ENCODE results near the gene ZNF441.
A peak's percentile ranks its signal among the peaks of the same experiment; 100 is the strongest.
"Not testable (repeated sequence)": the region's sequence is repeated elsewhere in the genome, so short reads cannot be mapped to it uniquely, and the experiment has no call there.

The ZNF441 gene

DNA sequence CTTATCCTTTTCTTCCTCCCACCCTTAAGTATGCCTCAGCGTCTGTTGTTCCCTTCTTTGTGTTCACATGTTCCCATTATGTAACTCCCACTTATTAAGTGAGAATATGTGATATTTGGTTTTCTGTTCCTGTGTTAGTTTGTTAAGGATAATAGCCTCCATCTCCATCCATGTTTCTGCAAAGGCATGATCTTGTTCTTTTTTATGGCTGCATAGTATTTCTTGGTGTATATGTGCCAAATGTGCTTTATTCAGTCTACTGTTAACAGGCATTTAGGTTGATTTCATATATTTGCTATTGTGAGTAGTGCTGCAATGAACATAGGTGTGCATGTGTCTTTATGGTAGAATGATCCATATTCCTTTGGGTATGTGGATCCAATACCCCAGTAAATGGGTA is 3.2 kb upstream of the ZNF441 start:
- no peaks in the 10 kb centered on the region; the same call in 1 of the 2 replicates for H3K79me2 ChIP-seq (ENCODE audit: insufficient read depth, low read depth)
- H3K4me1 ChIP-seq (ENCODE audit: low read depth, poor library complexity, severe bottlenecking): peaks cover 11% of the 10 kb centered on the region
- H3K4me3 ChIP-seq (IDR thresholded peaks at IDR 0.05; ENCODE audit: insufficient read depth, low read depth, low read length): no peak overlapping the region
- H3K36me3 ChIP-seq (ENCODE audit: insufficient read depth): no peaks in the 10 kb centered on the region
- H3K27me3 ChIP-seq (ENCODE audit: insufficient read depth, low read depth): no peaks in the 10 kb centered on the region
- TF ChIP-seq, protein P1, sequence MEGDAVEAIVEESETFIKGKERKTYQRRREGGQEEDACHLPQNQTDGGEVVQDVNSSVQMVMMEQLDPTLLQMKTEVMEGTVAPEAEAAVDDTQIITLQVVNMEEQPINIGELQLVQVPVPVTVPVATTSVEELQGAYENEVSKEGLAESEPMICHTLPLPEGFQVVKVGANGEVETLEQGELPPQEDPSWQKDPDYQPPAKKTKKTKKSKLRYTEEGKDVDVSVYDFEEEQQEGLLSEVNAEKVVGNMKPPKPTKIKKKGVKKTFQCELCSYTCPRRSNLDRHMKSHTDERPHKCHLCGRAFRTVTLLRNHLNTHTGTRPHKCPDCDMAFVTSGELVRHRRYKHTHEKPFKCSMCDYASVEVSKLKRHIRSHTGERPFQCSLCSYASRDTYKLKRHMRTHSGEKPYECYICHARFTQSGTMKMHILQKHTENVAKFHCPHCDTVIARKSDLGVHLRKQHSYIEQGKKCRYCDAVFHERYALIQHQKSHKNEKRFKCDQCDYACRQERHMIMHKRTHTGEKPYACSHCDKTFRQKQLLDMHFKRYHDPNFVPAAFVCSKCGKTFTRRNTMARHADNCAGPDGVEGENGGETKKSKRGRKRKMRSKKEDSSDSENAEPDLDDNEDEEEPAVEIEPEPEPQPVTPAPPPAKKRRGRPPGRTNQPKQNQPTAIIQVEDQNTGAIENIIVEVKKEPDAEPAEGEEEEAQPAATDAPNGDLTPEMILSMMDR (conservative IDR thresholded peaks at IDR 0.05; ENCODE audit: low read depth, low read length): no peak
- H3K27ac ChIP-seq: no peak overlapping the region
- no peak overlapping the region for H3K9ac ChIP-seq
- H4K20me1 ChIP-seq (ENCODE audit: insufficient read depth): no peaks in the 10 kb centered on the region
- H2AFZ ChIP-seq (ENCODE audit: low read depth): no peak overlapping the region
- H3K4me2 ChIP-seq: no peak overlapping the region

DNA sequence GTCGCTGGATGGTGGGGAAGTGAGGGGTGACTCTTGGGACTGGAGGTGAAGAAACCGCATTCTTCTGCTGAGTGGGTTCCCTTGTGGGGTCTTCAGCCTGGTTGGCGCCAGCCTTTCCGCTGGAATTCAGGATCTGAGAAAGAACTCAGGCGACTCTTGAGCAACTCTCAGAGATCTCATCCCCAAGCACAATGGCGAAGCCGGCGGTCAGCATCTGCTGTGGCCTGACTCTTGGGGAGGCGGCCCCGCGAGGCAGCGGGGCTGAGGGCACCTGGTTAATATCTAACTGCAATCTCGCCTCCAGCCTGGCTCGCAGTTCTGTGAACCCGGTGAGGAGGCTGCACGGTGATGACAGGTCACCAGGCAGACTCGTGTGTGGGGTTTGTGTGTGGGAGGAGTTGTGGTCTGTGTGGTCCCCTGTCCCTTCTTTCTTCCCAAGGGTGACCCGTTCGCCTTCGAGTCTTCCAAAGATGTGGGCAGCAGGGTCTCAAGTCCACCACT is 883 bp downstream of the ZNF441 start:
- no peaks in the 10 kb centered on the region for H3K27me3 ChIP-seq (ENCODE audit: insufficient read depth, low read depth)
- peaks cover 11% of the 10 kb centered on the region for H3K4me1 ChIP-seq (ENCODE audit: low read depth, poor library complexity, severe bottlenecking)
- TF ChIP-seq, protein P1 (conservative IDR thresholded peaks at IDR 0.05; ENCODE audit: low read depth, low read length): no peak
- peak overlapping the region; percentile 71 for H3K4me2 ChIP-seq
- H2AFZ ChIP-seq (ENCODE audit: low read depth): peak overlapping the region; percentile 98
- H4K20me1 ChIP-seq (ENCODE audit: insufficient read depth): no peaks in the 10 kb centered on the region
- peak overlapping the region; percentile 68; the same call in 1 of the 2 replicates for H3K27ac ChIP-seq
- H3K4me3 ChIP-seq (IDR thresholded peaks at IDR 0.05; ENCODE audit: insufficient read depth, low read depth, low read length): no peak overlapping the region
- H3K79me2 ChIP-seq (ENCODE audit: insufficient read depth, low read depth): no peaks in the 10 kb centered on the region; the same call in 1 of the 2 replicates
- H3K9ac ChIP-seq: peak overlapping the region; percentile 91
- H3K36me3 ChIP-seq (ENCODE audit: insufficient read depth): no peaks in the 10 kb centered on the region

DNA sequence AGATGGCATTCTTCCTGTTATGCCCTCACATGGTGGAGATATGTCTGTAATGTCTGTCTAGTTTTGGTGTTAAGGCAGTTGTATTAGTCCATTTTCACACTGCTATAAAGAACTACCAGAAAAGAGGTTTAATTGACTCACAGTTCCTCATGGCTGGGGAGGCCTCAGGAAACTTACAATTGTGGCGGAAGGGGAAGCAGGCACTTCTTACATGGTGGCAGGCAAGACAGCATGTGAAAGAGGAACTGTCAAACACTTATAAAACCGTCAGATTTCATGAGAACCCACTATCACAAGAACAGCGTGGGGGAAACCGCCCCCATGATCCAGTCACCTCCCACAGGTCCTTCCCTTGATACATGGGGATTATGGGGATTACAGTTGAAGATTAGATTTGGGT is 3.2 kb downstream of the ZNF441 start:
- TF ChIP-seq, protein P1 (conservative IDR thresholded peaks at IDR 0.05; ENCODE audit: low read depth, low read length): no peak
- Histone ChIP-seq H2AFZ (ENCODE audit: low read depth) (no peak overlapping the region), H3K4me1 (ENCODE audit: low read depth, poor library complexity, severe bottlenecking) (peaks cover 11% of the 10 kb centered on the region), H3K27me3 (ENCODE audit: insufficient read depth, low read depth) (no peaks in the 10 kb centered on the region), H3K4me2 (no peak overlapping the region), H3K27ac (no peak overlapping the region), H3K36me3 (ENCODE audit: insufficient read depth) (no peaks in the 10 kb centered on the region), H3K79me2 (ENCODE audit: insufficient read depth, low read depth) (no peaks in the 10 kb centered on the region; the same call in 1 of the 2 replicates), H3K4me3 (IDR thresholded peaks at IDR 0.05; ENCODE audit: insufficient read depth, low read depth, low read length) (no peak overlapping the region), H4K20me1 (ENCODE audit: insufficient read depth) (no peaks in the 10 kb centered on the region), H3K9ac (no peak overlapping the region)

DNA sequence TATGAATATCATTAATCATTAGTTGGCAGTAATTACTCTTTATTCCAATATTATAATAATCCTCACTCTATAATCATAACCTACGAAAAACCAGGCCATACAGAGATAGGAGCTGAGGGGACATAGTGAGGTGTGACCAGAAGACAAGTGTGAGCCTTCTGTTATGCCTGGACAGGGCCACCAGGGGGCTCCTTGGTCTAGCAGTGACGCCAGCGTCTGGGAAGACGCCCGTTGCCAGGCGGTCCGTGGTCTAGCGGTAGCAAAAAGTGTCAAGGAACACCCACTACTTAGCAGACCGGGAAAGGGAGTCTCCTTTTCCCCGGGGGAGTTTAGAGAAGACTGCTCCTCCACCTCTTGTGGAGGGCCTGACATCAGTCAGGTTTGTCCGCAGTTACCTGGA is 4.7 kb downstream of the ZNF441 start:
- H3K79me2 ChIP-seq (ENCODE audit: insufficient read depth, low read depth); H4K20me1 ChIP-seq (ENCODE audit: insufficient read depth); H3K36me3 ChIP-seq (ENCODE audit: insufficient read depth); H3K4me2 ChIP-seq; H3K27ac ChIP-seq; H3K4me1 ChIP-seq (ENCODE audit: low read depth, poor library complexity, severe bottlenecking); H3K9ac ChIP-seq; H3K27me3 ChIP-seq (ENCODE audit: insufficient read depth, low read depth); H3K4me3 ChIP-seq (IDR thresholded peaks at IDR 0.05; ENCODE audit: insufficient read depth, low read depth, low read length); H2AFZ ChIP-seq (ENCODE audit: low read depth): not testable (repeated sequence)

DNA sequence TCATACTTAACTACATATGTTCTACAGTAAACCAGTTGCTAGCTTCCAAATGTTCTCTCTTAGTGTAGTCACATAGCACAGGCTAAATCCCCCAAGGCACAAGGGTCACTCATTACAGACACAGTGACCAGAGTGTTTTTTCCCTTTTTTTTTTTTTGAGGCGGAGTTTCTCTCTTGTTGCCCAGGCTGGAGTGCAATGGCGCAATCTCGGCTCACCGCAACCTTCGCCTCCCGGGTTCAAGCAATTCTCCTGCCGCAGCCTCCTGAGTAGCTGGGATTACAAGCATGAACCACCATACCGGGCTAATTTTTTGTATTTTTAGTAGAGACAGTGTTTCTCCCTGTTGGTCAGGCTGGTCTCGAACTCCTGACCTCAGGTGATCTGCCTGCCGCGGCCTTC is 9.9 kb downstream of the ZNF441 start:
- not testable (repeated sequence) for H3K79me2 ChIP-seq (ENCODE audit: insufficient read depth, low read depth); H4K20me1 ChIP-seq (ENCODE audit: insufficient read depth); H3K36me3 ChIP-seq (ENCODE audit: insufficient read depth); H2AFZ ChIP-seq (ENCODE audit: low read depth); H3K4me2 ChIP-seq; H3K27ac ChIP-seq; H3K9ac ChIP-seq; H3K27me3 ChIP-seq (ENCODE audit: insufficient read depth, low read depth); H3K4me3 ChIP-seq (IDR thresholded peaks at IDR 0.05; ENCODE audit: insufficient read depth, low read depth, low read length); H3K4me1 ChIP-seq (ENCODE audit: low read depth, poor library complexity, severe bottlenecking)

Measured in KMS-11 (cell line).